Cardiac septum (tissue), 1 donor: ENCODE data around the gene FBXO9. TPM values are rescaled to one million over a fixed set of nuclear protein-coding genes. Genes with fewer than 3 reads are reported as not detected.

Experiments used
- DNase-seq: peaks from one replicate; pipeline ENCODE4 v3.0.0-alpha.2; 2020; ENCODE audit warnings: low spot score
- intact Hi-C: fragments of 100-400 bp; cut with DNase I; formaldehyde crosslinking; loops from one replicate; pipeline ENCODE4 v1.14.0; 2022
- total RNA-seq: library from RNA; stranded (reverse); fragmentation: NEBNext Ultra II Directional; extraction: Animal tissue kit (Norgen Biotek cat#: 25700); gene quantifications from one replicate; pipeline ENCODE4 v1.2.1, GENCODE V29; 2021
- donor health status: DM: no; HTN: no; CAD: no.

FBXO9 gene
- total RNA-seq, 1 donor from 2014 or later = 96.4 TPM

GRCh38 chr6:53070806-53071205 lies 5.6 kb downstream of the FBXO9 start:
- DNase-seq = no peak
- intact Hi-C loops = no loop called here

- intact Hi-C loops = no loop called here
- DNase-seq = no peak
Observed at GRCh38 chr6:53074347-53074746, 9.1 kb downstream of the FBXO9 start.

- no peak for DNase-seq
- intact Hi-C loops = no loop called here
Observed at GRCh38 chr6:53080813-53081212, 15.6 kb downstream of the FBXO9 start.

- intact Hi-C loops = no loop called here
- DNase-seq = no peak
Observed at GRCh38 chr6:53086302-53086701, 21.1 kb downstream of the FBXO9 start.

- intact Hi-C loops = no loop called here
- no peak for DNase-seq
Observed at GRCh38 chr6:53089948-53090347, 24.7 kb downstream of the FBXO9 start.

GRCh38 chr6:53090576-53090975 lies 25.4 kb downstream of the FBXO9 start:
- DNase-seq = no peak
- intact Hi-C loops = no loop called here

- intact Hi-C loops = no loop called here
Observed at GRCh38 chr6:53095270-53095669, 30.1 kb downstream of the FBXO9 start.

GRCh38 chr6:53095716-53096115 lies 30.5 kb downstream of the FBXO9 start:
- intact Hi-C loops = no loop called here
- no peak for DNase-seq

More at GRCh38 chr6:53095270-53095669, 30.1 kb downstream of the FBXO9 start:
- DNase-seq = no peak

- intact Hi-C loops = no loop called here
- DNase-seq = no peak
Observed at GRCh38 chr6:53100561-53100960, 35.4 kb downstream of the FBXO9 start.

GRCh38 chr6:53101006-53101405 lies 35.8 kb downstream of the FBXO9 start:
- intact Hi-C loops = no loop called here
- DNase-seq = no peak

GRCh38 chr6:53103993-53104675 lies 38.9 kb downstream of the FBXO9 start:
- intact Hi-C loops = no loop called here
- DNase-seq = no peak

- no peak for DNase-seq
- intact Hi-C loops = no loop called here
Observed at GRCh38 chr6:53104916-53105315, 39.7 kb downstream of the FBXO9 start.

GRCh38 chr6:53107091-53107490 lies 41.9 kb downstream of the FBXO9 start:
- DNase-seq = no peak
- intact Hi-C loops = no loop called here

GRCh38 chr6:53109612-53110011 lies 44.4 kb downstream of the FBXO9 start:
- DNase-seq = no peak
- intact Hi-C loops = no loop called here

GRCh38 chr6:53111865-53112264 lies 46.7 kb downstream of the FBXO9 start:
- intact Hi-C loops = no loop called here
- no peak for DNase-seq

- intact Hi-C loops = no loop called here
- DNase-seq = no peak
Observed at GRCh38 chr6:53112404-53112803, 47.2 kb downstream of the FBXO9 start.

- intact Hi-C loops = no loop called here
- no peak for DNase-seq
Observed at GRCh38 chr6:53112871-53113270, 47.7 kb downstream of the FBXO9 start.

GRCh38 chr6:53113742-53114141 lies 48.5 kb downstream of the FBXO9 start:
- intact Hi-C loops = no loop called here
- no peak for DNase-seq

- intact Hi-C loops = no loop called here
- DNase-seq = no peak
Observed at GRCh38 chr6:53115113-53115512, 49.9 kb downstream of the FBXO9 start.

GRCh38 chr6:53115741-53116140 lies 50.5 kb downstream of the FBXO9 start:
- no peak for DNase-seq
- intact Hi-C loops = no loop called here

GRCh38 chr6:53119349-53119748 lies 54.1 kb downstream of the FBXO9 start:
- no peak for DNase-seq
- intact Hi-C loops = no loop called here
